Measurements from ENCODE around the gene DGKG.

The DGKG gene

DNA sequence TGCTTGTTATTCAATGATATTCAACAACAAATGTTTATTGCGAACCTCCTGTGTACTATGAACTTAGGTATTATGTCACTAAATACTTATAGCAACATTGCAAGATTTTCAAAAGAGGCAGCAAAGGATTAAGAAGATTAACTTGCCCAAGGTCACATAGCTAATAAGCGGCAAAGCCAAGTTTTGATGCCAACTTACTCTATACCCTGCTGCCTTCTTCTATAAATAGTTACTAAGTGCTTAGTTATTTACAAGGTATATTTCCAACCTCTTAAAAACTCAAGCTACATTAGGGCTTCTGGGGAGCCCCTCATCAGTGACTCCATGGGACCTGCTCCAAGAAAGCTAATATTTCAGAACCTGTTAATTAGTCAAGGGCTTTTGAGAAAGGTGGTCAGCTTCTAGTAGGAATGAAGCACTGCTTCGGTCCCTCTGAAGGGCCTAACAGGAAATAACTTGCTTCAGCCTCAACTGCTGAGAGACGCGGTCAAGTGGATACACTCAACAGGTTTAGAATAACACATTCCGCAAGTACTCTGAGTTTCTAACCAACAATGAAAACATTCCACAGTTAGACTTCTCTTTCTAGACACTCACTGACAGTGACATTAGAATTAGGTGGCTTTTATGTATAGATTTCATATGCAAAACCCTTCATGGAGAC lies 125.5 kb downstream of the DGKG start:
- Histone ChIP-seq H3K27ac (ENCODE audit: poor library complexity, severe bottlenecking) (no peak overlapping the region), H3K36me3 (ENCODE audit: low read depth) (no peaks in the 10 kb centered on the region), H3K27me3 (ENCODE audit: insufficient read depth, poor library complexity, severe bottlenecking) (no peaks in the 10 kb centered on the region), H3K4me1 (ENCODE audit: insufficient read depth, poor library complexity, severe bottlenecking) (no peaks in the 10 kb centered on the region), H3K4me3 (ENCODE audit: severe bottlenecking) (no peak overlapping the region), H3K9me3 (ENCODE audit: severe bottlenecking) (no peaks in the 10 kb centered on the region)
- no peak for DNase-seq (ENCODE audit: low spot score)
- TF ChIP-seq, protein P1, sequence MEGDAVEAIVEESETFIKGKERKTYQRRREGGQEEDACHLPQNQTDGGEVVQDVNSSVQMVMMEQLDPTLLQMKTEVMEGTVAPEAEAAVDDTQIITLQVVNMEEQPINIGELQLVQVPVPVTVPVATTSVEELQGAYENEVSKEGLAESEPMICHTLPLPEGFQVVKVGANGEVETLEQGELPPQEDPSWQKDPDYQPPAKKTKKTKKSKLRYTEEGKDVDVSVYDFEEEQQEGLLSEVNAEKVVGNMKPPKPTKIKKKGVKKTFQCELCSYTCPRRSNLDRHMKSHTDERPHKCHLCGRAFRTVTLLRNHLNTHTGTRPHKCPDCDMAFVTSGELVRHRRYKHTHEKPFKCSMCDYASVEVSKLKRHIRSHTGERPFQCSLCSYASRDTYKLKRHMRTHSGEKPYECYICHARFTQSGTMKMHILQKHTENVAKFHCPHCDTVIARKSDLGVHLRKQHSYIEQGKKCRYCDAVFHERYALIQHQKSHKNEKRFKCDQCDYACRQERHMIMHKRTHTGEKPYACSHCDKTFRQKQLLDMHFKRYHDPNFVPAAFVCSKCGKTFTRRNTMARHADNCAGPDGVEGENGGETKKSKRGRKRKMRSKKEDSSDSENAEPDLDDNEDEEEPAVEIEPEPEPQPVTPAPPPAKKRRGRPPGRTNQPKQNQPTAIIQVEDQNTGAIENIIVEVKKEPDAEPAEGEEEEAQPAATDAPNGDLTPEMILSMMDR (IDR thresholded peaks at IDR 0.05; ENCODE audit: poor library complexity, severe bottlenecking): no peak
- ATAC-seq (ENCODE audit: low read depth): no peak

DNA sequence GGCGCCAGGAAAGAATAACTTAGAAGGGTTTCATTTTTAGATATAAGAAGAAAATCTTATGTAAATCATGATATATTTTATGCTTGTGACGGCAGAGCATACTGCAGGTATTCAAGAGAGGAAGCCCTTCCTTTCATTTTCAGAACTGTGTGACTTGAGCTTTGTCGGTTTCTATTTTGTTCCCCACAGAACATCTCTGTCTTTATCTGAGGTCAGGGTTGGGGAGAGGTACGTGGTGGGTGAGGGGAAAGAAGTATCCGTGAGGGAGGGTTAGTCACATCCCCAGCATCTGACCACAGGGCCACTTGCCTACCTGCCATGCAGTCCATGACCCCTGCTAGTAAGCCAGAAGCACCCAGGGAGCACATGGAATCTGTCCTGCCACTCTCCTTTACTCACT lies 126.5 kb downstream of the DGKG start:
- TF ChIP-seq, protein P1 (IDR thresholded peaks at IDR 0.05; ENCODE audit: poor library complexity, severe bottlenecking): no peak
- H3K4me1 ChIP-seq (ENCODE audit: insufficient read depth, poor library complexity, severe bottlenecking): no peaks in the 10 kb centered on the region
- H3K4me3 ChIP-seq (ENCODE audit: severe bottlenecking): no peak overlapping the region
- DNase-seq (ENCODE audit: low spot score): no peak
- H3K27me3 ChIP-seq (ENCODE audit: insufficient read depth, poor library complexity, severe bottlenecking): no peaks in the 10 kb centered on the region
- H3K9me3 ChIP-seq (ENCODE audit: severe bottlenecking): no peaks in the 10 kb centered on the region
- H3K36me3 ChIP-seq (ENCODE audit: low read depth): no peaks in the 10 kb centered on the region
- no peak for ATAC-seq (ENCODE audit: low read depth)
- no peak overlapping the region for H3K27ac ChIP-seq (ENCODE audit: poor library complexity, severe bottlenecking)

DNA sequence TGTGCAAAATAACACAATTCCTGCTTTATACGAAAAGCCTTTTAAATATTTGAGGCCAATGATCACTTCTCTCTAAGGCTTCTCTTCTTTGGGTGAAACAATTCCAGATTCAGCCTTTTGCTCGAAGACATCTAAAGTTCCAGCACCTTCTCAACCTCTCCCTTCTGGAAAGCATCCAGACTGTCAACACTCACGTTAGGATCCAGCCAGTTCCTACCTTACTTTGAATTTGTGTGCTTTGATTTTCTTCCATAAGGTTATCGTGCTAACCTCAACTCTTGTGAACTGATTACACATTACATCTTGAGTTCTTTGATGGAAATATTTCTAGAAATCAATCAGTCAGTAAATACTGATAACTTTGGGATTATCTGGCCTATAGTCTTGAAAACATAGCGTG lies 127.9 kb downstream of the DGKG start:
- H3K4me3 ChIP-seq (ENCODE audit: severe bottlenecking): no peak overlapping the region
- H3K4me1 ChIP-seq (ENCODE audit: insufficient read depth, poor library complexity, severe bottlenecking): no peaks in the 10 kb centered on the region
- H3K36me3 ChIP-seq (ENCODE audit: low read depth): no peaks in the 10 kb centered on the region
- TF ChIP-seq, protein P1 (IDR thresholded peaks at IDR 0.05; ENCODE audit: poor library complexity, severe bottlenecking): no peak
- H3K9me3 ChIP-seq (ENCODE audit: severe bottlenecking): no peaks in the 10 kb centered on the region
- H3K27me3 ChIP-seq (ENCODE audit: insufficient read depth, poor library complexity, severe bottlenecking): no peaks in the 10 kb centered on the region
- no peak for DNase-seq (ENCODE audit: low spot score)
- ATAC-seq (ENCODE audit: low read depth): no peak
- no peak overlapping the region for H3K27ac ChIP-seq (ENCODE audit: poor library complexity, severe bottlenecking)

DNA sequence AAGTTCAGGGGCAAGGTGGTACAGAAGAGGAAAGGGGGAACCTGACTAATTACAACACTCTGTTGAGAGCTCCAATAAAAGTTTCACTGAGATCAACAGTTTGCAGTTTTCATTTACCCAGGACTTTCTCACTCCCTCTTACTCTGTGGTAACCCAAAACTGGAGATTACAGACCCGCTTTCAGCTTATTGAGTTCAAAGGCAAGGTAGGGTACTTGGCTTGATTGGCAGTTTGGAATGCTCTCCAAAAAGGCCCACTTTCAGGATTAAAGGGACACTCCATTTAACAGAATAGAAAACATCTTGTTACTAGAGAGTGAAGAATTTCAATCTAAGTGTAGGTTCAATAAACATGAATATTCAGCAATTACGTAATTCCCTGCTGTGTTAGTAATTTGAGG lies 135.6 kb downstream of the DGKG start:
- TF ChIP-seq, protein P1 (IDR thresholded peaks at IDR 0.05; ENCODE audit: poor library complexity, severe bottlenecking): no peak
- no peak for DNase-seq (ENCODE audit: low spot score)
- H3K36me3 ChIP-seq (ENCODE audit: low read depth): no peaks in the 10 kb centered on the region
- no peak overlapping the region for H3K27ac ChIP-seq (ENCODE audit: poor library complexity, severe bottlenecking)
- H3K9me3 ChIP-seq (ENCODE audit: severe bottlenecking): no peaks in the 10 kb centered on the region
- H3K4me1 ChIP-seq (ENCODE audit: insufficient read depth, poor library complexity, severe bottlenecking): no peaks in the 10 kb centered on the region
- H3K27me3 ChIP-seq (ENCODE audit: insufficient read depth, poor library complexity, severe bottlenecking): peaks cover 13% of the 10 kb centered on the region
- ATAC-seq (ENCODE audit: low read depth): no peak
- H3K4me3 ChIP-seq (ENCODE audit: severe bottlenecking): no peak overlapping the region

DNA sequence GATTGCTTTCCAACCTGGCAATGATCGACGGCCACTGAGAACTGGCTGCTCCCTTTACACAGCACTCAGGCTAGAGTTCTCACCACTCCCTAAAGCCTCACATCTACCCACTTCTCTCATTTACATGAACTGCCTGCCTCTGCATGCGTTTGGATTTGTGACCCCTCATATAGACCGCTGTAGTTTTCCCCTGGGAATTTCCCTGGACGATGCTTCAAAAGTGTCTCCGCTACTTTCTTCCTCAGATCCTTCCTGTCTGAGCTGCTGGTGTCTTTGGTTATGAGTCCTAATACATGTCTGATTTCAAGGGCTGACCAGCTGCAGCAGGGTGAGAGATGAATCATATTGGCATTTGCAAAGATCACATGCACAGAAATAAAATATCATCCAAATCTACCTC lies 136.4 kb downstream of the DGKG start:
- H3K9me3 ChIP-seq (ENCODE audit: severe bottlenecking): no peaks in the 10 kb centered on the region

More for the DNA sequence above, 136.4 kb downstream of the DGKG start:
- H3K36me3 ChIP-seq (ENCODE audit: low read depth): no peaks in the 10 kb centered on the region
- TF ChIP-seq, protein P1 (IDR thresholded peaks at IDR 0.05; ENCODE audit: poor library complexity, severe bottlenecking): no peak
- peaks cover 13% of the 10 kb centered on the region for H3K27me3 ChIP-seq (ENCODE audit: insufficient read depth, poor library complexity, severe bottlenecking)
- no peak for ATAC-seq (ENCODE audit: low read depth)
- H3K4me3 ChIP-seq (ENCODE audit: severe bottlenecking): no peak overlapping the region
- no peak overlapping the region for H3K27ac ChIP-seq (ENCODE audit: poor library complexity, severe bottlenecking)
- H3K4me1 ChIP-seq (ENCODE audit: insufficient read depth, poor library complexity, severe bottlenecking): no peaks in the 10 kb centered on the region
- no peak for DNase-seq (ENCODE audit: low spot score)

All from RWPE2 (cell line).